ENCODE results near the gene TP53BP2. TPM values are rescaled to one million over a fixed set of nuclear protein-coding genes. Genes with fewer than 3 reads are reported as not detected.
A peak's percentile ranks its signal among the peaks of the same experiment; 100 is the strongest.
"Not testable (repeated sequence)": the region's sequence is repeated elsewhere in the genome, so short reads cannot be mapped to it uniquely, and the experiment has no call there.

TP53BP2 gene
- total RNA-seq, 1 donor from 2014 or later, result 35.1 TPM

- peak; percentile 74 for DNase-seq
These were observed 13.8 kb downstream of the TP53BP2 start for GRCh38 chr1:223831755-223832636.

GRCh38 chr1:223829678-223830077 is 16.1 kb downstream of the TP53BP2 start:
- no peak for DNase-seq

- DNase-seq, result no peak
These were observed 17.4 kb downstream of the TP53BP2 start for GRCh38 chr1:223828162-223828848.

- peak; percentile 31 for DNase-seq
These were observed 18.5 kb downstream of the TP53BP2 start for GRCh38 chr1:223827193-223827663.

- no peak for DNase-seq
These were observed 19.7 kb downstream of the TP53BP2 start for GRCh38 chr1:223825767-223826748.

- DNase-seq, result no peak
These were observed 21.0 kb downstream of the TP53BP2 start for GRCh38 chr1:223824712-223825111.

GRCh38 chr1:223824287-223824686 is 21.5 kb downstream of the TP53BP2 start:
- no peak for DNase-seq

GRCh38 chr1:223820971-223821370 is 24.8 kb downstream of the TP53BP2 start:
- no peak for DNase-seq

GRCh38 chr1:223820515-223820858 is 25.3 kb downstream of the TP53BP2 start:
- no peak for DNase-seq

GRCh38 chr1:223819730-223820514 is 25.8 kb downstream of the TP53BP2 start:
- DNase-seq, result peak; percentile 24

- not testable (repeated sequence) for DNase-seq
These were observed 28.5 kb downstream of the TP53BP2 start for GRCh38 chr1:223817265-223817664.

GRCh38 chr1:223815865-223816264 is 29.9 kb downstream of the TP53BP2 start:
- peak; percentile 24 for DNase-seq

- no peak for DNase-seq
These were observed 30.5 kb downstream of the TP53BP2 start for GRCh38 chr1:223815020-223815853.

- DNase-seq, result no peak
These were observed 32.1 kb downstream of the TP53BP2 start for GRCh38 chr1:223813645-223814044.

GRCh38 chr1:223811634-223812101 is 34.1 kb downstream of the TP53BP2 start:
- peak; percentile 71 for DNase-seq

- DNase-seq, result peak; percentile 19
These were observed 35.2 kb downstream of the TP53BP2 start for GRCh38 chr1:223810586-223810985.

GRCh38 chr1:223809905-223810304 is 35.8 kb downstream of the TP53BP2 start:
- not testable (repeated sequence) for DNase-seq

- DNase-seq, result no peak
These were observed 42.5 kb downstream of the TP53BP2 start for GRCh38 chr1:223803211-223803610.

GRCh38 chr1:223802602-223803001 is 43.1 kb downstream of the TP53BP2 start:
- no peak for DNase-seq

GRCh38 chr1:223802032-223802431 is 43.7 kb downstream of the TP53BP2 start:
- no peak for DNase-seq

- DNase-seq, result no peak
These were observed 49.5 kb downstream of the TP53BP2 start for GRCh38 chr1:223796210-223796609.

Data from dermis blood vessel endothelial cell (primary cell).